22Rv1 (cell line): Measurements from ENCODE around the gene SETD2.

Source experiments
- CTCF ChIP-seq: fragments of 450-650 bp; IDR thresholded peaks from 2 replicates; pipeline ENCODE4 v1.5.1; 2017; ENCODE audit warnings: mild to moderate bottlenecking
- ZFX ChIP-seq: fragments of 450-650 bp; IDR thresholded peaks from 2 replicates; pipeline ENCODE4 v1.6.1; 2017; ENCODE audit warnings: antibody characterized with exemption, borderline replicate concordance

GRCh38 chr3:47164007-47164881 is at the start of gene SETD2:
- peak; percentile 41; the same call in 1 of the 2 replicates for TF ChIP-seq CTCF
- no peak for TF ChIP-seq ZFX
